ENCODE measurements around the gene LCP1.

DNA sequence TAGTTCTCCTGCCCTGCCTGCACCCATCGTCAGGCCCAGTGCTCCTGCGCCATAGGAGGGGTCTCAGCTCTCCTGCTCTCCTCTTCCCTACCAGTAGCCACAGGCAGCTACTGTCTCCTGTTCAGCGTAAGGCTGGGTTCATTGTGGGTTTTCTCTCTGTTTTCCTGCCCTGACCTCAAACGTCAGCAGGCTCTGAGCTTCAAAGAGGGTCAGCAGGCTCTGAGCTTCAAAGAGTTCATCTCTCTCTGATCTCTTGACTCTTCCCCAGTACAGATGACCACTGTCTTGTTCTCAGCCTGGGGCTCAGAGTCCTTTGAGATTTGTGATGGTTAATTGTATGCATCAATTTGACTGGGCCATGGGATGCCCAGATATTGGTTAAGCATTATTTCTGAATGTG lies 72.5 kb downstream of the LCP1 start:
- TF ChIP-seq EZH2 (IDR thresholded peaks at IDR 0.05; ENCODE audit: borderline replicate concordance, low read length) (no peak), CTCF (IDR thresholded peaks at IDR 0.05; ENCODE audit: low read length) (no peak)
